GM12878 (cell line): ENCODE data around the gene BRAF. TPM values are rescaled to one million over a fixed set of nuclear protein-coding genes. Genes with fewer than 3 reads are reported as not detected.
"Not testable (repeated sequence)": the region's sequence is repeated elsewhere in the genome, so short reads cannot be mapped to it uniquely, and the experiment has no call there.

ENCODE experiments used
- ATAC-seq: fragments of 200-7000 bp; cut with Tn5 transposase; 3 replicates; pipeline ENCODE4 v1.9.1; 2020; ENCODE audit warnings: mild to moderate bottlenecking, moderate library complexity
- BruUV-seq: library from RNA; stranded (reverse); fragments of 400-500 nt; replicated peaks from 2 replicates; lab custom pipeline; 2021; lab: Mats Ljungman, UMichigan
- CTCF ChIA-PET: fragments of 300-600 bp; sonication (Branson Sonifier 250); formaldehyde crosslinking; extraction: SDS; loops from one replicate; lab custom pipeline; 2021; ENCODE audit warnings: inconsistent platforms; lab: Yijun Ruan, JAX
- POLR2A ChIA-PET: fragments of 350-600 bp; formaldehyde crosslinking; extraction: SDS; loops from one replicate; lab custom pipeline; 2021; ENCODE audit warnings: inconsistent platforms; lab: Charles Lee
- RAD21 ChIA-PET: fragments of 300-600 bp; sonication (Branson Sonifier 250); formaldehyde crosslinking; loops from one replicate; lab custom pipeline; 2023; ENCODE audit warnings: antibody characterized with exemption; ENCODE audit not compliant: unreplicated experiment; lab: Charles Lee
- SMC1A ChIA-PET: fragments of 300-600 bp; sonication (Branson Sonifier 250); formaldehyde crosslinking; loops from one replicate; lab custom pipeline; 2023; ENCODE audit not compliant: unreplicated experiment, uncharacterized antibody; lab: Charles Lee
- DNase-seq: peaks from one replicate; pipeline ENCODE4 v3.0.0-alpha.2; 2011; ENCODE audit warnings: low read depth, low spot score
- FAIRE-seq: peaks from 3 replicates; lab custom pipeline; 2011; peaks lifted over from hg19 to GRCh38; lab: Jason Lieb, UNC
- H2AFZ ChIP-seq: 2 replicates; pipeline ENCODE4 v1.6.0; 2011; ENCODE audit warnings: low read depth, low read length, control low read depth; ENCODE audit not compliant: control insufficient read depth
- H3K27ac ChIP-seq: 2 replicates; pipeline ENCODE4 v1.5.1; 2011; ENCODE audit warnings: control low read depth; ENCODE audit not compliant: control insufficient read depth, insufficient read depth
- H3K27me3 ChIP-seq, 2 experiments: replicated peaks in 1 of 2; 2 replicates each; pipeline versions ENCODE4 v1.6.0 to v1.6.1; 2011; ENCODE audit warnings: low read length in 1 of 2; ENCODE audit not compliant: control insufficient read depth in 2 of 2, insufficient read depth in 2 of 2
- H3K36me3 ChIP-seq, 2 experiments: 2 replicates each; pipeline ENCODE4 v1.5.1; 2011; ENCODE audit warnings: low read length in 1 of 2; ENCODE audit not compliant: control insufficient read depth in 2 of 2, insufficient read depth in 2 of 2
- H3K4me1 ChIP-seq: 2 replicates; pipeline ENCODE4 v1.6.1; 2011; ENCODE audit warnings: mild to moderate bottlenecking, low read length, moderate library complexity, mixed read lengths; ENCODE audit not compliant: control insufficient read depth, insufficient read depth
- H3K4me2 ChIP-seq: 2 replicates; pipeline ENCODE4 v1.6.0; 2011; ENCODE audit warnings: control low read depth; ENCODE audit not compliant: control insufficient read depth, insufficient read depth
- H3K4me3 ChIP-seq: fragments of 200-600 bp; sonication (generic); 2 replicates; pipeline ENCODE4 v1.5.1; 2016
- H3K79me2 ChIP-seq: 2 replicates; pipeline ENCODE4 v1.6.0; 2011; ENCODE audit warnings: low read length; ENCODE audit not compliant: control insufficient read depth, insufficient read depth
- H3K9ac ChIP-seq: 2 replicates; pipeline ENCODE4 v1.8.0; 2011; ENCODE audit warnings: low read length, control low read depth, mixed read lengths; ENCODE audit not compliant: control insufficient read depth, insufficient read depth
- H3K9me3 ChIP-seq: replicated peaks from 3 replicates; pipeline ENCODE4 v1.5.1; 2011; ENCODE audit warnings: mild to moderate bottlenecking, low read length; ENCODE audit not compliant: control insufficient read depth, insufficient read depth
- H4K20me1 ChIP-seq: 2 replicates; pipeline ENCODE4 v1.6.0; 2011; ENCODE audit not compliant: control insufficient read depth, insufficient read depth
- DPF2 ChIP-seq: fragments of 450-650 bp; IDR thresholded peaks from 2 replicates; pipeline ENCODE4 v1.6.1; 2017; ENCODE audit warnings: mild to moderate bottlenecking
- IKZF2 ChIP-seq, 2 experiments: fragments of 450-650 bp; IDR thresholded peaks; 2 replicates each; pipeline ENCODE4 v1.6.1; 2017; ENCODE audit warnings: mild to moderate bottlenecking in 2 of 2, moderate library complexity in 2 of 2
- KLF5 ChIP-seq: fragments of 450-650 bp; IDR thresholded peaks from 2 replicates; pipeline ENCODE4 v1.6.1; 2014; ENCODE audit warnings: mild to moderate bottlenecking; ENCODE audit not compliant: partially characterized antibody
- PAX5 ChIP-seq: IDR thresholded peaks from 2 replicates; pipeline ENCODE4 v1.6.1; 2011; ENCODE audit warnings: low read depth, low read length, borderline replicate concordance
- RFX5 ChIP-seq: IDR thresholded peaks from 2 replicates; pipeline ENCODE4 v1.6.1; 2011; ENCODE audit warnings: low read depth, low read length, improper control_type of control experiment
- SIN3A ChIP-seq: IDR thresholded peaks from 2 replicates; pipeline ENCODE4 v1.6.1; 2012; ENCODE audit warnings: low read depth, low read length, improper control_type of control experiment
- SIX5 ChIP-seq: IDR thresholded peaks from 2 replicates; pipeline ENCODE4 v1.6.1; 2011; ENCODE audit warnings: mild to moderate bottlenecking, low read depth, low read length, moderate library complexity; ENCODE audit not compliant: severe bottlenecking
- TCF3 ChIP-seq: IDR thresholded peaks from 2 replicates; pipeline ENCODE4 v1.6.1; 2012; ENCODE audit warnings: low read depth, mild to moderate bottlenecking, low read length, borderline replicate concordance; ENCODE audit not compliant: insufficient read depth
- YBX1 ChIP-seq: fragments of 450-650 bp; IDR thresholded peaks from 2 replicates; pipeline ENCODE4 v1.6.1; 2016; ENCODE audit warnings: antibody characterized with exemption
- WGBS: methylation state at CpG from one replicate; pipeline ENCODE4 v1.1.6; 2016; ENCODE audit warnings: low lambda C conversion rate; ENCODE audit not compliant: insufficient replicate concordance, insufficient coverage; ENCODE audit errors: missing lambda C conversion rate; 5-methylcytosine and 5-hydroxymethylcytosine counted together
- in situ Hi-C: fragments of 300-500 bp; cut with MboI; formaldehyde crosslinking; loops from 9 replicates; pipeline ENCODE4 v1.14.3; 2018; ENCODE audit warnings: mixed read lengths
- intact Hi-C: fragments of 100-400 bp; cut with micrococcal nuclease; formaldehyde crosslinking; loops from one replicate; pipeline ENCODE4 v1.14.2; 2022; ENCODE audit not compliant: unreplicated experiment
- polyA plus RNA-seq, 11 experiments: library from polyadenylated mRNA; depleted of rRNA in 4 of 11; unstranded in 6 of 11; stranded (reverse) in 5 of 11; fragments of >200 nt; fragmentation: Nextera tagmentation in 4 of 11; fragmentation: Illumina TruSeq in 1 of 11; extraction: Ambion mirVana in 4 of 11; extraction: Trizol in 1 of 11; gene quantifications; 1 replicate in 1 of 11; 2 replicates in 10 of 11; pipeline versions ENCODE4 v1.2.1 to v1.2.3, GENCODE V29; 2011 to 2016; ENCODE audit warnings: inconsistent platforms in 2 of 11, missing spikeins in 2 of 11, low read depth in 1 of 11
- total RNA-seq, 4 experiments: library from RNA; depleted of rRNA in 3 of 4; stranded (reverse); fragments of >200 nt in 3 of 4; fragmentation: Illumina TruSeq in 1 of 4; extraction: Trizol in 1 of 4; gene quantifications; 2 replicates each; pipeline versions ENCODE4 v1.2.1 to v1.2.3, GENCODE V29; 2013 to 2021
- TF ChIP-seq, protein P1 (sequence below): IDR thresholded peaks from 2 replicates; pipeline ENCODE4 v1.6.1; 2012; ENCODE audit warnings: low read depth, low read length, improper control_type of control experiment
- TF ChIP-seq, protein P2 (sequence below): fragments of 450-650 bp; IDR thresholded peaks from 2 replicates; pipeline ENCODE4 v1.6.1; 2017; ENCODE audit warnings: mild to moderate bottlenecking, moderate library complexity
- TF ChIP-seq, protein P3 (sequence below): fragments of 450-650 bp; conservative IDR thresholded peaks from 2 replicates; pipeline ENCODE4 v1.6.1; 2017; ENCODE audit warnings: mild to moderate bottlenecking, moderate library complexity

BRAF gene
- total and polyA plus RNA-seq, 10 of the 15 experiments (the other 5 are each of a cell fraction or from before 2014, with no cell fraction given): 2.6 to 31.0 (median 10.6) TPM

DNA sequence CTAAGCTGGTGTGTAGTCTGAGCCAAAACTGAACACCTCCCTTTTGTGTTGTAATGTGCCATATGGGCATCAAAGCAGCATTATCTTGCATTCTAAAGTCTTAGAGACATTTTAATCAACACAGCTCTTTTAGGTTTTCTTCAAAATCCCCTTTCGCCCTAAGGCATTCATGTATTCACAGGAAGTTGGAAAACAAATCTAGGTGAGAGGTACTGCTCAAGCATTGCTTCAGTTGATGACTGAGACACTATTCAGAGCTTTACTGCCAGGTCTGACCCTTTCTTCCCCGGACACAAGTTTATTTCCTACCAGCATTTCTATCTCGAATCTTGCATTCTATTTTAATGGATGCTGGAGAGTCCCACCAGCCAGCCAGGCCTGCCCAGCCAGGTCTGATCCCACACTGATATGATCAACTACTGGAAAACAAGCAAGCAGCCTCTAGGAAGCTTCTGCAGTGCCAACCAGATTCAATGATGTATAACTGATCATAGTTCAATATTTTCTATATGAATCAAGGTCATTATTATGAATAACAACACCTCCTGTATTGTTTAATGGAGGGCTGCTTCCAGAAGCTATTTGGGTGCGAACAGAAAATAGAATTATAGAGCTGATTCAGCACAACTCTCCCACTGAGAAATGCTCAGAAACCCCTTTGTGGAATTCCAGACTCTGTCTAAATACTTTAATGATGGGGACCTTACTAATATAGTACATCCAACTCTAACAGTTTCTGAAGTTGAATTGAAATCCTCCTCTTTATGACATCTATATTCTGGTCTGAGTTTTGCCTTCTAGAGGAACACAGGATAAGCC lies 4.0 kb upstream of the BRAF start (continued):
- TF ChIP-seq TCF3 (no peak), SIN3A (no peak), RFX5 (no peak), YBX1 (no peak), IKZF2 (IDR thresholded peaks at IDR 0.05) (no peak), SIX5 (no peak), KLF5 (no peak), PAX5 (no peak), DPF2 (no peak)
- TF ChIP-seq, protein P1, sequence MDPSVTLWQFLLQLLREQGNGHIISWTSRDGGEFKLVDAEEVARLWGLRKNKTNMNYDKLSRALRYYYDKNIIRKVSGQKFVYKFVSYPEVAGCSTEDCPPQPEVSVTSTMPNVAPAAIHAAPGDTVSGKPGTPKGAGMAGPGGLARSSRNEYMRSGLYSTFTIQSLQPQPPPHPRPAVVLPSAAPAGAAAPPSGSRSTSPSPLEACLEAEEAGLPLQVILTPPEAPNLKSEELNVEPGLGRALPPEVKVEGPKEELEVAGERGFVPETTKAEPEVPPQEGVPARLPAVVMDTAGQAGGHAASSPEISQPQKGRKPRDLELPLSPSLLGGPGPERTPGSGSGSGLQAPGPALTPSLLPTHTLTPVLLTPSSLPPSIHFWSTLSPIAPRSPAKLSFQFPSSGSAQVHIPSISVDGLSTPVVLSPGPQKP: no peak
- TF ChIP-seq, protein P2, sequence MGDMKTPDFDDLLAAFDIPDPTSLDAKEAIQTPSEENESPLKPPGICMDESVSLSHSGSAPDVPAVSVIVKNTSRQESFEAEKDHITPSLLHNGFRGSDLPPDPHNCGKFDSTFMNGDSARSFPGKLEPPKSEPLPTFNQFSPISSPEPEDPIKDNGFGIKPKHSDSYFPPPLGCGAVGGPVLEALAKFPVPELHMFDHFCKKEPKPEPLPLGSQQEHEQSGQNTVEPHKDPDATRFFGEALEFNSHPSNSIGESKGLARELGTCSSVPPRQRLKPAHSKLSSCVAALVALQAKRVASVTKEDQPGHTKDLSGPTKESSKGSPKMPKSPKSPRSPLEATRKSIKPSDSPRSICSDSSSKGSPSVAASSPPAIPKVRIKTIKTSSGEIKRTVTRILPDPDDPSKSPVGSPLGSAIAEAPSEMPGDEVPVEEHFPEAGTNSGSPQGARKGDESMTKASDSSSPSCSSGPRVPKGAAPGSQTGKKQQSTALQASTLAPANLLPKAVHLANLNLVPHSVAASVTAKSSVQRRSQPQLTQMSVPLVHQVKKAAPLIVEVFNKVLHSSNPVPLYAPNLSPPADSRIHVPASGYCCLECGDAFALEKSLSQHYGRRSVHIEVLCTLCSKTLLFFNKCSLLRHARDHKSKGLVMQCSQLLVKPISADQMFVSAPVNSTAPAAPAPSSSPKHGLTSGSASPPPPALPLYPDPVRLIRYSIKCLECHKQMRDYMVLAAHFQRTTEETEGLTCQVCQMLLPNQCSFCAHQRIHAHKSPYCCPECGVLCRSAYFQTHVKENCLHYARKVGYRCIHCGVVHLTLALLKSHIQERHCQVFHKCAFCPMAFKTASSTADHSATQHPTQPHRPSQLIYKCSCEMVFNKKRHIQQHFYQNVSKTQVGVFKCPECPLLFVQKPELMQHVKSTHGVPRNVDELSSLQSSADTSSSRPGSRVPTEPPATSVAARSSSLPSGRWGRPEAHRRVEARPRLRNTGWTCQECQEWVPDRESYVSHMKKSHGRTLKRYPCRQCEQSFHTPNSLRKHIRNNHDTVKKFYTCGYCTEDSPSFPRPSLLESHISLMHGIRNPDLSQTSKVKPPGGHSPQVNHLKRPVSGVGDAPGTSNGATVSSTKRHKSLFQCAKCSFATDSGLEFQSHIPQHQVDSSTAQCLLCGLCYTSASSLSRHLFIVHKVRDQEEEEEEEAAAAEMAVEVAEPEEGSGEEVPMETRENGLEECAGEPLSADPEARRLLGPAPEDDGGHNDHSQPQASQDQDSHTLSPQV: no peak
- TF ChIP-seq, protein P3, sequence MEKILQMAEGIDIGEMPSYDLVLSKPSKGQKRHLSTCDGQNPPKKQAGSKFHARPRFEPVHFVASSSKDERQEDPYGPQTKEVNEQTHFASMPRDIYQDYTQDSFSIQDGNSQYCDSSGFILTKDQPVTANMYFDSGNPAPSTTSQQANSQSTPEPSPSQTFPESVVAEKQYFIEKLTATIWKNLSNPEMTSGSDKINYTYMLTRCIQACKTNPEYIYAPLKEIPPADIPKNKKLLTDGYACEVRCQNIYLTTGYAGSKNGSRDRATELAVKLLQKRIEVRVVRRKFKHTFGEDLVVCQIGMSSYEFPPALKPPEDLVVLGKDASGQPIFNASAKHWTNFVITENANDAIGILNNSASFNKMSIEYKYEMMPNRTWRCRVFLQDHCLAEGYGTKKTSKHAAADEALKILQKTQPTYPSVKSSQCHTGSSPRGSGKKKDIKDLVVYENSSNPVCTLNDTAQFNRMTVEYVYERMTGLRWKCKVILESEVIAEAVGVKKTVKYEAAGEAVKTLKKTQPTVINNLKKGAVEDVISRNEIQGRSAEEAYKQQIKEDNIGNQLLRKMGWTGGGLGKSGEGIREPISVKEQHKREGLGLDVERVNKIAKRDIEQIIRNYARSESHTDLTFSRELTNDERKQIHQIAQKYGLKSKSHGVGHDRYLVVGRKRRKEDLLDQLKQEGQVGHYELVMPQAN: no peak

DNA sequence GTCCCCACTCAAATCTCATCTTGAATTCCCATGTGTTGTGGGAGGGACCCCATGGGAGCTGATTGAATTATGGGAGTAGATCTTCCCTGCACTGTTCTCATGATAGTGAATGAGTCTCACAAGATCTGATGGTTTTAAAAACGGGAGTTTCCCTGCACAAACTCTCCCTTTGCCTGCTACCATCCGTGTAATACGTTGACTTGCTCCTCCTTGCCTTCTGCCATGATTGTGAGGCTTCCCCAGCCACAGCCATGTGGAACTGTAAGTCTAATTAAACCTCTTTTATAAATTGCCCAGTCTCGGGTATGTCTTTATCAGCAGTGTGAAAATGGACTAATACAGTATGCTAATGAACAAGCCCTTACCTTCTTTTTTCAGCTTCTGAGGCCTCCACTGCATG lies 3.2 kb upstream of the BRAF start:
- DNase-seq, H3K4me1 ChIP-seq, H3K9me3 ChIP-seq, H3K4me2 ChIP-seq, H3K36me3 ChIP-seq, ATAC-seq, H2AFZ ChIP-seq, FAIRE-seq, in situ Hi-C loops, BruUV-seq, H4K20me1 ChIP-seq, H3K27me3 ChIP-seq, intact Hi-C loops, H3K4me3 ChIP-seq, H3K9ac ChIP-seq, H3K27ac ChIP-seq: not testable (repeated sequence)
- SMC1A ChIA-PET: interaction anchor here (1.0 to 1.7 kb wide), 3 partner anchors 27 to 83 kb away, joined by 3 to 6 read pairs (median 3); no protein-coding TSS in a partner anchor
- RAD21 ChIA-PET: interaction anchor here (0.9 to 1.5 kb wide), 2 partner anchors 116 to 117 kb away, joined by 3 read pairs; no protein-coding TSS in a partner anchor
- CTCF ChIA-PET: interaction anchor here (1.1 to 1.7 kb wide), 2 partner anchors 84 to 117 kb away, joined by 4 to 5 read pairs; no protein-coding TSS in a partner anchor
- POLR2A ChIA-PET: interaction anchor here (0.6 to 1.0 kb wide), 2 partner anchors 86 to 480 kb away, joined by 3 read pairs; no protein-coding TSS in a partner anchor
- peaks cover 15% of the 10 kb centered on the region for H3K79me2 ChIP-seq
- WGBS: 55% methylated on average over 4 of the region's 4 CpGs
